ENCODE measurements around the gene F12.

DNA sequence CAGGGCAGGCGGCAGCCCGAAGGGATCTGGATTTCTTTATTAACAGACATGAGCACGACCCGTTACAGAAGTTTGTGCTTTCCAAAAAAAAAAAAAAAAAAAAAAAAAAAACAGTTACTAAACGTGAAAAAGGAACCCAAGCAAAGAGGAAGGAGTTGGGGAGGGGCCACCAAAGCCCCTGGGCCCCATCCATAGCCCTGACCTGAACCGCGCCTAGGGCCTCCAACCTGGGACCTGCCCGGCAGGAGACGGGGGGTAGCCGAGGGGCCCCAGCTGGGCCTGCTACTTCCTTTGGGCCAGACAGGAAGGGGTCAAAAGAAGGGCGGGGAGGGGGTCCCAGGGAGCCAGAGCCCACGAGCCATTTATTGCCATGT is 47.2 kb upstream of the F12 start:
- TF ChIP-seq, protein P1, sequence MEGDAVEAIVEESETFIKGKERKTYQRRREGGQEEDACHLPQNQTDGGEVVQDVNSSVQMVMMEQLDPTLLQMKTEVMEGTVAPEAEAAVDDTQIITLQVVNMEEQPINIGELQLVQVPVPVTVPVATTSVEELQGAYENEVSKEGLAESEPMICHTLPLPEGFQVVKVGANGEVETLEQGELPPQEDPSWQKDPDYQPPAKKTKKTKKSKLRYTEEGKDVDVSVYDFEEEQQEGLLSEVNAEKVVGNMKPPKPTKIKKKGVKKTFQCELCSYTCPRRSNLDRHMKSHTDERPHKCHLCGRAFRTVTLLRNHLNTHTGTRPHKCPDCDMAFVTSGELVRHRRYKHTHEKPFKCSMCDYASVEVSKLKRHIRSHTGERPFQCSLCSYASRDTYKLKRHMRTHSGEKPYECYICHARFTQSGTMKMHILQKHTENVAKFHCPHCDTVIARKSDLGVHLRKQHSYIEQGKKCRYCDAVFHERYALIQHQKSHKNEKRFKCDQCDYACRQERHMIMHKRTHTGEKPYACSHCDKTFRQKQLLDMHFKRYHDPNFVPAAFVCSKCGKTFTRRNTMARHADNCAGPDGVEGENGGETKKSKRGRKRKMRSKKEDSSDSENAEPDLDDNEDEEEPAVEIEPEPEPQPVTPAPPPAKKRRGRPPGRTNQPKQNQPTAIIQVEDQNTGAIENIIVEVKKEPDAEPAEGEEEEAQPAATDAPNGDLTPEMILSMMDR (IDR thresholded peaks at IDR 0.05) = peak in 1 of 4 experiments; percentile 4
- TF ChIP-seq POLR2AphosphoS5 (IDR thresholded peaks at IDR 0.05) = no peak
- no peak for TF ChIP-seq POLR2A (IDR thresholded peaks at IDR 0.05)

Measured in gastroesophageal sphincter (tissue), 3 donors.